Endodermal cell (in vitro differentiated cells): ENCODE results near the gene ZBTB49. TPM values are rescaled to one million over a fixed set of nuclear protein-coding genes. Genes with fewer than 3 reads are reported as not detected.

Experiments
- DNase-seq: peaks from one replicate; pipeline ENCODE4 v3.0.0-alpha.2; 2017
- H3K27ac ChIP-seq: 2 replicates; pipeline ENCODE4 v1.5.1; 2013; ENCODE audit warnings: mild to moderate bottlenecking, low read depth, low read length, moderate library complexity
- H3K27me3 ChIP-seq: 2 replicates; pipeline ENCODE4 v1.6.1; 2013; ENCODE audit warnings: mild to moderate bottlenecking, low read length, moderate library complexity; ENCODE audit not compliant: insufficient read depth, control insufficient read depth, poor library complexity, severe bottlenecking
- H3K36me3 ChIP-seq: 2 replicates; pipeline ENCODE4 v1.7.0; 2013; ENCODE audit warnings: mild to moderate bottlenecking, low read length, moderate library complexity; ENCODE audit not compliant: control insufficient read depth, insufficient read depth
- H3K4me1 ChIP-seq: one replicate; pipeline ENCODE4 v1.7.0; 2013; ENCODE audit warnings: low read length; ENCODE audit not compliant: control insufficient read depth, insufficient read depth
- H3K4me3 ChIP-seq: 2 replicates; pipeline ENCODE4 v1.5.1; 2013; ENCODE audit warnings: mild to moderate bottlenecking, low read length, moderate library complexity
- H3K9ac ChIP-seq: 2 replicates; pipeline ENCODE4 v1.6.1; 2013; ENCODE audit warnings: mild to moderate bottlenecking, low read length, moderate library complexity; ENCODE audit not compliant: poor library complexity, severe bottlenecking; ENCODE audit errors: extremely low read depth
- H3K9me3 ChIP-seq: 2 replicates; pipeline ENCODE4 v1.6.1; 2013; ENCODE audit warnings: mild to moderate bottlenecking, low read length, moderate library complexity; ENCODE audit not compliant: control insufficient read depth
- H3K27ac Mint-ChIP-seq: 2 replicates; pipeline ENCODE4 v1.8.0; 2020; ENCODE audit warnings: mixed read lengths
- H3K27me3 Mint-ChIP-seq: 2 replicates; pipeline ENCODE4 v1.8.0; 2021; ENCODE audit warnings: mild to moderate bottlenecking, mixed read lengths; ENCODE audit not compliant: insufficient read depth
- H3K36me3 Mint-ChIP-seq: 2 replicates; pipeline ENCODE4 v1.8.0; 2020; ENCODE audit warnings: low read depth, mixed read lengths
- H3K4me1 Mint-ChIP-seq: 2 replicates; pipeline ENCODE4 v1.8.0; 2020; ENCODE audit warnings: mixed read lengths
- H3K4me3 Mint-ChIP-seq: 2 replicates; pipeline ENCODE4 v1.8.0; 2020; ENCODE audit warnings: mild to moderate bottlenecking, moderate library complexity, mixed read lengths
- H3K9me3 Mint-ChIP-seq: 2 replicates; pipeline ENCODE4 v1.8.0; 2020; ENCODE audit warnings: mild to moderate bottlenecking, mixed read lengths
- CTCF ChIP-seq: fragments of 200-600 bp; sonication (generic); conservative IDR thresholded peaks from 2 replicates; pipeline ENCODE4 v1.5.0; 2021; ENCODE audit warnings: antibody characterized with exemption, mild to moderate bottlenecking
- WGBS, 2 experiments: methylation state at CpG; one replicate each; pipeline versions ENCODE4 v1.1.5 to v1.1.7; 2013; ENCODE audit warnings: missing lambda C conversion rate in 2 of 2, mixed read lengths in 1 of 2; ENCODE audit not compliant: insufficient coverage in 1 of 2, insufficient read length in 1 of 2; 5-methylcytosine and 5-hydroxymethylcytosine counted together
- total RNA-seq, 2 donors: library from RNA; stranded (reverse); fragmentation: NEBNext Ultra II Directional in 1 of 2; extraction: Animal tissue kit (Norgen Biotek cat#: 25700) in 1 of 2; gene quantifications; 2 replicates in 1 of 2; 3 replicates in 1 of 2; pipeline ENCODE4 v1.2.1, GENCODE V29; 2021

Gene ZBTB49
- total RNA-seq, 2 donors from 2014 or later, result 5.9 to 8.0 TPM

- WGBS, 2 experiments, result 91 to 100% methylated on average over 2 to 4 of the region's 4 CpGs
- no peak overlapping the region for H3K27ac Mint-ChIP-seq
- no peak for TF ChIP-seq CTCF
- Histone ChIP-seq H3K4me3 (no peak overlapping the region), H3K36me3 (peaks cover 34% of the 10 kb centered on the region), H3K9ac (no peak overlapping the region), H3K9me3 (no peaks in the 10 kb centered on the region), H3K27ac (no peak overlapping the region), H3K4me1 (no peaks in the 10 kb centered on the region), H3K27me3 (no peaks in the 10 kb centered on the region)
- H3K4me1 Mint-ChIP-seq, result peaks cover 2% of the 10 kb centered on the region
- H3K9me3 Mint-ChIP-seq, result no peaks in the 10 kb centered on the region
- DNase-seq, result no peak
- no peaks in the 10 kb centered on the region for H3K27me3 Mint-ChIP-seq
- peaks cover 29% of the 10 kb centered on the region for H3K36me3 Mint-ChIP-seq
- no peak overlapping the region for H3K4me3 Mint-ChIP-seq
Observed at GRCh38 chr4:4311193-4311592, 21.1 kb downstream of the ZBTB49 start.

GRCh38 chr4:4315461-4316149 lies 25.6 kb downstream of the ZBTB49 start:
- Mint-ChIP-seq H3K9me3 (no peaks in the 10 kb centered on the region), H3K36me3 (peaks cover 33% of the 10 kb centered on the region), H3K27ac (no peak overlapping the region), H3K4me1 (no peaks in the 10 kb centered on the region), H3K4me3 (no peak overlapping the region), H3K27me3 (no peaks in the 10 kb centered on the region)
- Histone ChIP-seq H3K36me3 (peaks cover 37% of the 10 kb centered on the region), H3K27ac (no peak overlapping the region), H3K27me3 (no peaks in the 10 kb centered on the region), H3K4me1 (no peaks in the 10 kb centered on the region), H3K9ac (no peak overlapping the region), H3K9me3 (no peaks in the 10 kb centered on the region), H3K4me3 (no peak overlapping the region)
- WGBS, 2 experiments, result 85 to 90% methylated on average over 10 to 12 of the region's 12 CpGs
- DNase-seq, result peak; percentile 4
- no peak for TF ChIP-seq CTCF

- Mint-ChIP-seq H3K27ac (no peak overlapping the region), H3K36me3 (peaks cover 39% of the 10 kb centered on the region), H3K4me1 (no peaks in the 10 kb centered on the region), H3K27me3 (no peaks in the 10 kb centered on the region), H3K4me3 (no peak overlapping the region), H3K9me3 (no peaks in the 10 kb centered on the region)
- Histone ChIP-seq H3K4me1 (no peaks in the 10 kb centered on the region), H3K4me3 (no peak overlapping the region), H3K9me3 (no peaks in the 10 kb centered on the region), H3K9ac (no peak overlapping the region), H3K36me3 (peaks cover 42% of the 10 kb centered on the region), H3K27me3 (no peaks in the 10 kb centered on the region), H3K27ac (no peak overlapping the region)
- DNase-seq, result peak; percentile 27
- no peak for TF ChIP-seq CTCF
- WGBS, 2 experiments, result 92% methylated on average over 11 to 13 of the region's 13 CpGs
Observed at GRCh38 chr4:4316150-4316495, 26.1 kb downstream of the ZBTB49 start.
